ENCODE results near the gene MAML1.
"Not testable (repeated sequence)": the region's sequence is repeated elsewhere in the genome, so short reads cannot be mapped to it uniquely, and the experiment has no call there.

Gene MAML1

DNA sequence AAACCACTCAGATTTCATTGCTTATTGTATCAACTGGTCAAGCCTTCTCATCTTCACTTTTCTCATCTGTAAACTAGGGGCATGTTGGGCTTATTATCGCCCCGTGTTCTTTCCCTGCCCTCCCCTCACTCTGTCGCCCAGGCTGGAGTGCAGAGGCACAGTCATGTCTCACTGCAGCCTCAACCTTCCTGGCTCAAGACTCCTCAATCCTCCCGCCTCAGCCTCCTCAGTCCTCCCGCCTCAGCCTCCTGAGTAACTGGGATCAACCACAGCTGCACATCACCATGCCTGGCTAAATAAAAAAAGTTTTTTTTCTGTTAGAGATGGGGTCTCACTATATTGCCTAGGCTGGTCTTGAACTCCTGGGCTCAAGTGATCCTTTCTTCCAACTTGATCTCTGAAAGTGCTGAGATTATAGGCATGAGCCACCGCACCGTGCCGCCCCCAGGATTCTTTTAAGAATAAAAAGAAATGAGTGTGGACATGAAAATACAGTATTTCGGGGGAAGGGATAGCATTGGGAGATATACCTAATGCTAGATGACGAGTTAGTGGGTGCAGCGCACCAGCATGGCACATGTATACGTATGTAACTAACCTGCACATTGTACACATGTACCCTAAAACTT lies 2.0 kb downstream of the MAML1 start:
- DNase-seq, result no peak

DNA sequence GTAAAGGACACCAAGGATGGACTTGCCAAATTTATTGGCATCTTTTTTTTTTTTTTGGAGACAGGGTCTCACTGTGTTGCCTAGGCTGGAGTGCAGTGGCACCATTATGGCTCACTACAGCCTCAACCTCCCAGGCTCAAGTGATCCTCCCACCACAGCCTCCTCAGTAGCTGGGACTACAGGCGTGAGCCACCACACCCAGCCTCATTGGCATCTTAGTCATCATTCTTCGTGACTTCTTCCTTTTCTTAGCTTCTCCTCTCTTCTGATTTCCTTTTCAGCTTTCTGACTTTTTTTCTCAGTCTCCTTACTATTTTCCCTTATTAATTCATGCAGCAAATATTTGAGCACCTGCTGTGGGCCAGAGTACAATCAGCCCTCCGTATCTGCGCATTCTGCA lies 6.1 kb downstream of the MAML1 start:
- no peak for DNase-seq

- DNase-seq, result not testable (repeated sequence)
Measured at GRCh38 chr5:179744106-179744505, 11.5 kb downstream of the MAML1 start.

- DNase-seq, result no peak
Measured at GRCh38 chr5:179746872-179747271, 14.2 kb downstream of the MAML1 start.

- no peak for DNase-seq
Measured at GRCh38 chr5:179747811-179748210, 15.2 kb downstream of the MAML1 start.

DNA sequence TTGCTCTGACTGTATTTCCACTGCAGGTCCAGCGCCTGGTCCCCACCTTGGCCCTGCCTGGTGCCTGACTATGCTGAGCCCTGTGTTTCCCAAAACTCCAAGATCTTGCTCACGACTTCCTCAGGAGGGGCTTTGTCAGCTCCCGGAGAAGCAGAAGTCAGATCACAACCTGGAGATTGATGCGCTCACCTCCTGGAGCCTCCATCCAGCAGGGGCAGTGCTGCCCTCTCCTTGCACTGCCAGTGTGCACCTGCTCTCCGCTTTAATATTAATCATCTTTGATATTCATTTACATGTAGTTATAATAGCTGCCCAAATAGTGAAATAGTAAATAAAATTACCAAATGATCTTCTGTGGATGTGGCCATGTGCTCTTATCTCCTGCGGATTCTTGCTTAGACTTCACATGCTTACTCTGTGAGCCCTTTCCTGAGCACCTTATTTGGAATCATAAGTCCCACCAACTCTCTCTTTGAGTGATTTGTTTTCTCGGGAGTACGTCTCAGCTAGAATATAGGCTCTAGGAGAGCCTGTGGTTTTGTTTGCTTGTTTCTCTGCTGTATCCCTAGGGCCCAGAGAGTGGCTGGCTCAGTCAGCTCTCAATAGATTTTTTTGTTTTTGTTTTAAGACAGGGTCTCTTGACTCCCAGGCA lies 17.4 kb downstream of the MAML1 start:
- DNase-seq, result no peak

- DNase-seq, result no peak
Measured at GRCh38 chr5:179753971-179754370, 21.3 kb downstream of the MAML1 start.

GRCh38 chr5:179755022-179755421 lies 22.4 kb downstream of the MAML1 start:
- DNase-seq, result no peak

DNA sequence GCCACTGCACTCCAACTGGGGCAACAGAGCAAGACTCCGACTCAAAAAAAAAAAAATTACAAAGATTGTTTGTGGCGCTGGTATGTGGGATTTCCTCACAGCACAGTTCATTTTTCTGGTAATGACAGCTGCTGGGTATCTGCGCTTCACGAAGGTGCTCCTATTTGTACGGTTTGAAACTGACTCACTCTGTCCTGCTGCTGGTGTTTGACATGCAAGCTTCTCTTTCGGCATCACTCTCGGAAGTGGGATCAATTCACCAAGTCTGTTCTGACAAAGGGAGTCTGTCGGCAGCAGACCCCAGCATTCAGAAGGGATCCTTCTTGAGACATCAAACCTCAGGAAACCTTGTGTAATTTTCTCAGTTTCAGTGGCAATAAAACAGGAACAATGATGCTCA lies 26.3 kb downstream of the MAML1 start:
- DNase-seq, result no peak

DNA sequence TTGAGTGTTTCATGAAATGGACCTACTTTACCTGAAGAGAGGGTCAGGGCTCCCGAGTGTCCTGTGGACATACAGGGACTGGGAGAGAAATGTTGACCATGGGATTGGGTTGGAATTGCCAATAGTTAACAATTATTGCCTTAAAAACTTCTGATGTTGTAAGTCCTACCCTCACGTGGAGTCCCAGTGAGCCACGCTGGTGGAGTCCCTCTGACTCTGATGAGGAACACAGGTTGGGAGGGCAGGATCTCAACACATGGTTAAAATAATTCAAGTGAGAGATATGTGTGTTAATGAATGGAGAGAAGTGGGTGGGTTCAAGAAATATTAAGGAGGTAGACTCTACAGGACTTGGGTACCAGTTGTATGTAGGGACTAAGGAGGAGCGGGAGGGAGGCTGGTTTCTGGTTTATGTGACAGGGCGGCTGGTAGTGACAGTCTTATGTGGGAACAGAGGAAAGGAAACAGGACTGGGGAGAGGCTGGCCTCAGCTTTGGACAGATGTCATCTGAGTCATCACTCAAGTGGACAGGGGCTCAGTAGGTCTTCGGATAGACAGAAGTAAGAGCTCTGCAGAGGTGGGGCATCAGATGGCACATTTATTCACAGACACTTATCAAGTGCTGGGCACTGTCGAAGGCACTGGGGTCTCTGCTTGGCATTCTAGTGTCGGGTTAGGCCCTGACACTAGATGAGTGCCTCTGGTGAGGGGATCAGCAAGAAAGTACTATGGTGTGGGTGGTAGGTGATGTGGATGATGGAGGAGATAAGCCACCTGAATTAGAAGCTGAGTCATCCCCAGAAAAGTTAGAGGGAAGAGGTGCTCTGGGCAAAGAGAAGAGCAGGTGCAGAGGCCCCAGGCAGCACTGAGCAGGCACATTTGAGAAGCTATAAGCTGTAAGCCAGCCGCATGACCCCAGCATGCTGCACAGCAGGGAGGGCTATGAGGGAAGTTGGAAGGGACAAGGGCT lies 27.2 kb downstream of the MAML1 start:
- no peak for DNase-seq

DNA sequence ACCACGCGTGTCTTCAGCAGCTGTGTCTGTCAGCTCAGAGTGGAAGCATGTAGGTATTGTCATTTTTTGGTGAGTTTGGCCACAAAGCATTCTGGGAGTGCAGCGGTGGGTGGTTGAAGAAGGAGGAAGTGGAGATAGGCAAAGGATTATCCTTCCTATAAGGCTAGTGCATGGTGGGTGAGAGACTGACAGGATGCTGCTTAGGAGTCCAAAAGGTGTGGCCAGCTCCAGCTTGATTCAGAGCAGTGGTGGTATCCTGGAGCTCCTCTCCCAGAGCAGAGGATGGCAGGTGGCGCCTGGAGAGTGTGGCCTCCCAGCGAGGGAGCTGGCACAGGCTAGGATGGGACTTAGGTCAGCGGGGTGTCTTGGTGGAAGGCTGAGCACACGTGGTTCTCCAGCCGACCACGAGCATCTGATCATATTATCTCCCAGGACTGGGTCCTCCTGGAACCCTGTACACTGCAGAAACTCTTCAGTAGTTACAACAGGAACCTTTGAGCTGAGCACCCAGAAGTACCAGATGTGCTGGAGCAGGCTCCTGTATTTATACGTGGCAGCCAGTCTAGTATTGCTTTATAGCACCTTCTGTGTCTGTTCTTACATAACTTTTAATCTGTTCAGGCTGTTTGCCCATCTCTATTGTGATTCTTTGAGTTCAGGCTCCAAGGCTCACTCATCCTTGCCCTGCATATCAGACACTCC lies 29.6 kb downstream of the MAML1 start:
- no peak for DNase-seq

GRCh38 chr5:179762781-179763176 lies 30.2 kb downstream of the MAML1 start:
- DNase-seq, result no peak

DNA sequence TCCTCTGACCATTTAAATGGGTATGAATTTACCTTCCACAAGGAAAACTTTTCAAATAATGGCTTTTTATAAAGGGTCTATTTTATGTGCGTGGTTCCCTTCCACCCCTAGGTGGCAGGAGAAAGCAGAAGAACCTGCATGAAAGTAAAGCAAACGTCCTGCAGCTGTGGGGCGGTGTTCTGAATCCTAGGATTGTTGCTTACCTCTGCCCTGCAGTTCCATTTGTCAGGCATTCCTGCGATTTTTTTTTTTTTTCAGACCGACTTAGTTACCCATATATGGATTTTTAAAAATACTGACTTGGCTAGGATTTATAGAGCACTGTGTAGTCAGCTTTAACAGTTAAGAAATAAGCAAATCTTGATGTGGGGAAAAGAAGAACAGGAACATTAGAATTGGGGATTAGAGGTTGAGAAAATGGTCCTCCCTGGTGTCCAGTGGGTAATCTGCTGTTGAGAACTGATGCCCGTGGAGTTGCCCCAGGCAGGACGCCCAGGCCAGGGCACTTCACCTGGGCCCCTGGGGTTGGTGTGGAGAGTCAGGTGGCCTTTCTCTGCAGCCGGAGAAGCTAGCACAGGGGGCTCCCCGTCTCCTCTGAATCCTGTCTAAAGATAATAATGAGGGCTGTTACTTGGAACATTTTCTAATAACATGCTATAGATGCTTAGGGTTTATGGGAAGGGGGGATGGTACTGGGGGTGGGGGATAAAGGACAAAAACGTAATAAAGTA lies 30.8 kb downstream of the MAML1 start:
- peak; percentile 23 for DNase-seq

GRCh38 chr5:179764056-179764455 lies 31.4 kb downstream of the MAML1 start:
- no peak for DNase-seq

GRCh38 chr5:179765400-179765799 lies 32.8 kb downstream of the MAML1 start:
- no peak for DNase-seq

DNA sequence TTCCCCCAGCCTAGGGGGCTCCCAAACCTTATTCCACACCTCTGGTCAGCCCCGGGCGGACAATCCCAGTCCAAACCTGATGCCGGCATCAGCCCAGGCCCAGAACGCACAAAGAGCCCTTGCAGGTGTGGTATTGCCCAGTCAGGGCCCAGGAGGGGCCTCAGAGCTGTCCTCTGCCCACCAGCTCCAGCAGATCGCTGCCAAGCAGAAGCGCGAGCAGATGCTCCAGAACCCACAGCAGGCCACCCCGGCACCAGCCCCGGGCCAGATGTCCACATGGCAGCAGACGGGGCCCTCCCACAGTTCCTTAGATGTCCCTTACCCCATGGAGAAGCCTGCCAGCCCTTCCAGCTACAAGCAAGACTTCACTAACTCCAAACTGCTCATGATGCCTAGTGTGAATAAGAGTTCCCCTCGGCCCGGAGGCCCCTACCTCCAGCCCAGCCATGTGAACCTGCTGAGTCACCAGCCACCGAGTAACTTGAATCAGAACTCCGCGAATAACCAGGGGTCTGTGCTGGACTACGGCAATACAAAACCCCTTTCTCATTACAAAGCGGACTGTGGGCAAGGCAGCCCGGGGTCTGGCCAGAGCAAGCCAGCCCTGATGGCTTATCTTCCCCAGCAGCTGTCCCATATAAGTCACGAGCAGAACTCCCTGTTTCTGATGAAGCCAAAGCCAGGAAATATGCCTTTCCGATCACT lies 33.6 kb downstream of the MAML1 start:
- no peak for DNase-seq

- DNase-seq, result no peak
Measured at GRCh38 chr5:179766726-179767455, 34.3 kb downstream of the MAML1 start.

- DNase-seq, result no peak
Measured at GRCh38 chr5:179767496-179768100, 35.0 kb downstream of the MAML1 start.

- no peak for DNase-seq
Measured at GRCh38 chr5:179768326-179769085, 35.9 kb downstream of the MAML1 start.

DNA sequence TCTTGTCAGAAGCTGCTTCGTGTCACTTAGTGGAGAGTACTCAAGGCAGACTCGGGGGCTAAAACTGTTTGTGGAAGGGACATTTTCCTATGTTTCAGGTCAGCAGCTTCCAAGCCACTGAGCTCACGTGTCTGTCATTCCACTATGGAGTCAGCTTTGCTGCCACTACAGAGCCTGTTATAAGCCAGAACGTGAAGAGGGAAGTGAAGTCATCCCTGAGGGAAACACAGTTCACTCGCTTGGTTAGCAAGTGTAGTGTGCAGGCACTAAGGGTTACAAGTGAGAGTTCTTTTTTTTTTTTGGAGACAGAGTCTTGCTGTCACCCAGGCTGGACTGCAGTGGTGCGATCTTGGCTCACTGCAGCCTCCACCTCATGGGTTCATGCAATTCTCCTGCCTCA lies 36.6 kb downstream of the MAML1 start:
- no peak for DNase-seq
